Esophagus muscularis mucosa (tissue), 4 donors: ENCODE measurements around the gene ADD3. TPM values are rescaled to one million over a fixed set of nuclear protein-coding genes. Genes with fewer than 3 reads are reported as not detected.

Experiments used
- DNase-seq: peaks from one replicate; pipeline ENCODE4 v3.0.0-alpha.2; 2017; ENCODE audit errors: extremely low spot score
- H3K27ac ChIP-seq, 4 donors: fragments of 200-600 bp; sonication (generic); replicated peaks in 1 of 4; 1 replicate in 3 of 4; 2 replicates in 1 of 4; pipeline ENCODE4 v1.5.1; 2016 to 2019; ENCODE audit warnings: mild to moderate bottlenecking in 1 of 4
- H3K27me3 ChIP-seq, 4 donors: fragments of 200-600 bp; sonication (generic); one replicate each; pipeline versions ENCODE4 v1.5.1 to v1.6.0; 2016 to 2019
- H3K36me3 ChIP-seq, 4 donors: fragments of 200-600 bp; sonication (generic); one replicate each; pipeline ENCODE4 v1.5.1; 2016 to 2019
- H3K4me1 ChIP-seq, 4 donors: fragments of 200-600 bp; sonication (generic); one replicate each; pipeline ENCODE4 v1.5.1; 2016 to 2019
- H3K4me3 ChIP-seq, 4 donors: fragments of 200-600 bp; sonication (generic); 1 replicate in 2 of 4; 2 replicates in 2 of 4; pipeline ENCODE4 v1.5.1; 2016 to 2019; ENCODE audit warnings: mild to moderate bottlenecking in 4 of 4, moderate library complexity in 1 of 4
- H3K9me3 ChIP-seq, 4 donors: fragments of 200-600 bp; sonication (generic); 1 replicate in 3 of 4; 2 replicates in 1 of 4; pipeline ENCODE4 v1.5.1; 2016 to 2019
- EP300 ChIP-seq: sonication (generic); formaldehyde crosslinking; IDR thresholded peaks from one replicate; pipeline ENCODE4 v1.6.1; 2017; ENCODE audit warnings: antibody characterized with exemption
- POLR2A ChIP-seq: fragments of 450-650 bp; IDR thresholded peaks from one replicate; pipeline ENCODE4 v1.6.1; 2017; ENCODE audit warnings: antibody characterized with exemption, moderate library complexity, mild to moderate bottlenecking, low read depth
- POLR2AphosphoS5 ChIP-seq, 2 donors: sonication (generic); formaldehyde crosslinking; IDR thresholded peaks; one replicate each; pipeline ENCODE4 v1.6.1; 2017; ENCODE audit warnings: antibody characterized with exemption in 2 of 2
- WGBS: methylation state at CpG from one replicate; pipeline ENCODE4 v1.1.5; 2018; 5-methylcytosine and 5-hydroxymethylcytosine counted together
- intact Hi-C: fragments of 100-400 bp; cut with DNase I; formaldehyde crosslinking; loops from one replicate; pipeline ENCODE4 v1.15.1; 2023
- total RNA-seq, 4 donors: library from RNA; depleted of rRNA; stranded (reverse); fragments of >200 nt; gene quantifications; one replicate each; pipeline versions ENCODE4 v1.1.0 to v1.2.1, GENCODE V29; 2016
- TF ChIP-seq, protein P1 (sequence below), 3 experiments: fragments of 200-600 bp in 2 of 3; fragments of 450-650 bp in 1 of 3; sonication (generic) in 2 of 3; IDR thresholded peaks; one replicate each; pipeline ENCODE4 v1.5.1; 2017 to 2019; ENCODE audit warnings: antibody characterized with exemption in 3 of 3, mild to moderate bottlenecking in 2 of 3, moderate library complexity in 1 of 3

ADD3 gene, protein sequence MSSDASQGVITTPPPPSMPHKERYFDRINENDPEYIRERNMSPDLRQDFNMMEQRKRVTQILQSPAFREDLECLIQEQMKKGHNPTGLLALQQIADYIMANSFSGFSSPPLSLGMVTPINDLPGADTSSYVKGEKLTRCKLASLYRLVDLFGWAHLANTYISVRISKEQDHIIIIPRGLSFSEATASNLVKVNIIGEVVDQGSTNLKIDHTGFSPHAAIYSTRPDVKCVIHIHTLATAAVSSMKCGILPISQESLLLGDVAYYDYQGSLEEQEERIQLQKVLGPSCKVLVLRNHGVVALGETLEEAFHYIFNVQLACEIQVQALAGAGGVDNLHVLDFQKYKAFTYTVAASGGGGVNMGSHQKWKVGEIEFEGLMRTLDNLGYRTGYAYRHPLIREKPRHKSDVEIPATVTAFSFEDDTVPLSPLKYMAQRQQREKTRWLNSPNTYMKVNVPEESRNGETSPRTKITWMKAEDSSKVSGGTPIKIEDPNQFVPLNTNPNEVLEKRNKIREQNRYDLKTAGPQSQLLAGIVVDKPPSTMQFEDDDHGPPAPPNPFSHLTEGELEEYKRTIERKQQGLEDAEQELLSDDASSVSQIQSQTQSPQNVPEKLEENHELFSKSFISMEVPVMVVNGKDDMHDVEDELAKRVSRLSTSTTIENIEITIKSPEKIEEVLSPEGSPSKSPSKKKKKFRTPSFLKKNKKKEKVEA
- total RNA-seq, result 100 to 1,000 TPM in 2 of 4 donors, 10 to 100 TPM in 2; 60.1 to 228 (median 99.2) TPM

DNA sequence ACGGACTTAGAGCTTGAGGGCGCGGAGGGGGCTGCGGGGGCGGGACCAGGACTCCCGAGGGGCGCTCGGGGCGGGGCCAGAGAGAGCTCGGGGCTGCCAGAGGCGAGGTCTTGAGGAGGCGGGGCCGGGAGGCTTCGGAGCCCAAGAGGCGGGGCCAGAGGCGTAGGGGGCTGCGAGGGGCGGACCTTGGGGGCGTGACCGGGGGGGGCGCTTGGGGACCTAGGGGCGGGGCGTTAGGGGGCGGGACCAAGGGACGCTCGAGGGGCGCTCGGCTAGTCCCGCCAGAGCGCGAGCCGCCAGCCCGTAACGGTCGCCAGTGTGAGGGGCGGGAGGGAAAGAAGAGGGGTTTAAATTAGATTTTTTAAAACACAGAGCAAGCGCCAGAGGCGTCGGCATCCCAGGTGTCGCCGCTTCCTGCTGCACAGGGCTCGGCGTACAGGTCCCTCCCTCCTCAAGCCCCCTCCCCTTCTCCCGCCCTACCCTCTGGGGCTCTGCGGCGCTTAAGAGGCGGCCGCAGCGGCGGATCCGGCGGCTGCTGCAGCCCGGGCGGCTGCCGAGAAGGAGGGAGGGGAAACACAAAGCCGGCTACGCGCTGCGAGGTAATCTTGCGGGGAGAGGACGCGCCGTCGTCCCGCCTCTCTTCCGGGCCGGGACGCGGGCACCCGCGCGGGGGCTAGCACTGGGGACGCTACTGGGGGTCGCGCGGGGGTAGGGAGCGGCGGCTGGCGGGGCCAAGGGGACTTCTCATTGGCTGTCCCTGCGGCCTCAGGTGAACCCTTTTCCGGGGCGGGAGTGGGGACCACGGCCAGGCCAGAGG, at the start of gene ADD3:
Gene ADD3, plus strand, starts transcription at position 284 of the 817 bp plus-strand sequence. CDS start 92,670 bp downstream, outside the sequence.
- no peak for TF ChIP-seq EP300
- peak; percentile 52 to 86 for TF ChIP-seq POLR2AphosphoS5 (IDR thresholded peaks at IDR 0.05)
- TF ChIP-seq POLR2A, result peak; percentile 36
- TF ChIP-seq, protein P1, sequence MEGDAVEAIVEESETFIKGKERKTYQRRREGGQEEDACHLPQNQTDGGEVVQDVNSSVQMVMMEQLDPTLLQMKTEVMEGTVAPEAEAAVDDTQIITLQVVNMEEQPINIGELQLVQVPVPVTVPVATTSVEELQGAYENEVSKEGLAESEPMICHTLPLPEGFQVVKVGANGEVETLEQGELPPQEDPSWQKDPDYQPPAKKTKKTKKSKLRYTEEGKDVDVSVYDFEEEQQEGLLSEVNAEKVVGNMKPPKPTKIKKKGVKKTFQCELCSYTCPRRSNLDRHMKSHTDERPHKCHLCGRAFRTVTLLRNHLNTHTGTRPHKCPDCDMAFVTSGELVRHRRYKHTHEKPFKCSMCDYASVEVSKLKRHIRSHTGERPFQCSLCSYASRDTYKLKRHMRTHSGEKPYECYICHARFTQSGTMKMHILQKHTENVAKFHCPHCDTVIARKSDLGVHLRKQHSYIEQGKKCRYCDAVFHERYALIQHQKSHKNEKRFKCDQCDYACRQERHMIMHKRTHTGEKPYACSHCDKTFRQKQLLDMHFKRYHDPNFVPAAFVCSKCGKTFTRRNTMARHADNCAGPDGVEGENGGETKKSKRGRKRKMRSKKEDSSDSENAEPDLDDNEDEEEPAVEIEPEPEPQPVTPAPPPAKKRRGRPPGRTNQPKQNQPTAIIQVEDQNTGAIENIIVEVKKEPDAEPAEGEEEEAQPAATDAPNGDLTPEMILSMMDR (IDR thresholded peaks at IDR 0.05), result no peak
- DNase-seq, result peak; percentile 97
- H3K4me1 ChIP-seq, result peaks cover 40 to 62% (median 46%) of the 10 kb centered on the region in 4 donors

DNA sequence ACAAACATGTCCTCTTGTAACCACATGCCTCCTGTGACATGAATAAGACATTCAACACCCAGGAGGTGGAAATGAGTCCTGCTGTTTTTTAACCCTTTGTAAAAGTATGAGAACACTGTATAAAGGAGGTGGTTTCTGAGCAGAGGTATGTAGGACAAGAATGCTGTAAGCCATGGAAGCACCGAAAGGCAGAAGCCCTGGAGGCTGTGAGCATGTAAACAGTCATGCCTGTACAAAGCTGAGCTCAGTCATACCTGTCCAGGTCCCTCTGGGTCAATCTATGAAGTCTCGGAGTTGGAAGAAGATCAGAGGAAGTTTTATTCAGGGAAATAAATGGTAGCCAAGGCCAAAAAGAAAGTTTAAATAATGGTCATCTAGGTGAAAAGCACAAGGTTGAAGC, 49.7 kb upstream of the ADD3 start:
- Histone ChIP-seq H3K27me3 (no peaks in the 10 kb centered on the region), H3K4me1 (peaks cover 0 to 8% (median 8%) of the 10 kb centered on the region in 4 donors), H3K27ac (no peak overlapping the region), H3K36me3 (no peaks in the 10 kb centered on the region), H3K9me3 (no peaks in the 10 kb centered on the region), H3K4me3 (no peak overlapping the region)
- no peak for DNase-seq
- WGBS, result 90% methylated on average over 2 of the region's 2 CpGs
- intact Hi-C loops, result no loop called here
- TF ChIP-seq, protein P1 (IDR thresholded peaks at IDR 0.05), result no peak
- TF ChIP-seq POLR2A (no peak), EP300 (no peak), POLR2AphosphoS5 (IDR thresholded peaks at IDR 0.05) (no peak)

More for the DNA sequence above, at the start of gene ADD3:
- WGBS, result under 1% methylated on average over 35 of the region's 83 CpGs
- peak within 1 kb of the TSS; percentile 85 to 93 (median 91) for H3K4me3 ChIP-seq
- intact Hi-C loops, result loop anchor here (5.0 to 10.0 kb wide), 3 partner anchors 86 to 207 kb away; partner anchors contain the start of gene XPNPEP1
- peaks cover 0 to 3% (median 0%) of the 10 kb centered on the region in 4 donors for H3K27me3 ChIP-seq
- H3K9me3 ChIP-seq, result no peaks in the 10 kb centered on the region
- no peaks in the 10 kb centered on the region for H3K36me3 ChIP-seq
- peak within 1 kb of the TSS; percentile 89 to 96 (median 94) for H3K27ac ChIP-seq

- Histone ChIP-seq H3K27me3 (no peaks in the 10 kb centered on the region), H3K36me3 (no peaks in the 10 kb centered on the region), H3K27ac (no peak overlapping the region), H3K9me3 (no peaks in the 10 kb centered on the region), H3K4me1 (peaks cover 0 to 8% (median 8%) of the 10 kb centered on the region in 4 donors), H3K4me3 (no peak overlapping the region)
- intact Hi-C loops, result no loop called here
- whole genome bisulfite sequencing, result 91% methylated on average over 8 of the region's 8 CpGs
- no peak for DNase-seq
- TF ChIP-seq POLR2A (no peak), POLR2AphosphoS5 (IDR thresholded peaks at IDR 0.05) (no peak), EP300 (no peak)
- TF ChIP-seq, protein P1 (IDR thresholded peaks at IDR 0.05), result no peak
Observed at GRCh38 chr10:109959259-109960145, 48.3 kb upstream of the ADD3 start.

DNA sequence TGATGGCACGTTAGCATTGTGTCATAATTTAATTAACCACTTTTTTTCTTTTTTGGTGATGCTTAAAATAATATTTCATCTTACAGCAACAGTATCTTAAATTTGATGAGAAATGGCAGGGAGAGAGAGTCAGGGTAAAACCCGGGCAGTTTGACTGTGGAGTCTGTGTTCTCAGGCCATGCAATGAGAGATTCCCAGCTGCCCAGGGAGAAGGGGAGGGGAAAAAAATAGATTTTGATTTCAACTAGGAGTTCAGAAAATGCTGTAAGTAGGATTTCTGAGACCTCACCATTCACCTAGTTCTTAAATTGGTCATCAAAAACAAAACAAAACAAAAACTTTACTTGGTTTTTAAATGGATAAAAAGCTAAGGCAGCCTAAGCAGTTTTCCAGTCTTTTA, 47.1 kb upstream of the ADD3 start:
- H3K27me3 ChIP-seq, result no peaks in the 10 kb centered on the region
- no peak for DNase-seq
- H3K36me3 ChIP-seq, result no peaks in the 10 kb centered on the region
- peaks cover 0 to 16% (median 16%) of the 10 kb centered on the region in 4 donors for H3K4me1 ChIP-seq
- no peak overlapping the region for H3K27ac ChIP-seq
- TF ChIP-seq EP300 (no peak), POLR2A (no peak), POLR2AphosphoS5 (IDR thresholded peaks at IDR 0.05) (no peak)
- TF ChIP-seq, protein P1 (IDR thresholded peaks at IDR 0.05), result no peak
- H3K9me3 ChIP-seq, result no peaks in the 10 kb centered on the region
- no peak overlapping the region for H3K4me3 ChIP-seq
- 71% methylated on average over 2 of the region's 2 CpGs for WGBS
- intact Hi-C loops, result no loop called here
